Measurements from ENCODE around the gene DMRT1. TPM values are rescaled to one million over a fixed set of nuclear protein-coding genes. Genes with fewer than 3 reads are reported as not detected.

DMRT1 gene
- polyA plus RNA-seq, 12 donors: not detected

- DNase-seq: no peak
Measured at GRCh38 chr9:971901-972500, 130.5 kb downstream of the DMRT1 start.

GRCh38 chr9:972501-973294, 131.2 kb downstream of the DMRT1 start:
- DNase-seq: no peak

GRCh38 chr9:973295-973834, 131.9 kb downstream of the DMRT1 start:
- no peak for DNase-seq

GRCh38 chr9:974031-974995, 132.8 kb downstream of the DMRT1 start:
- DNase-seq: no peak

GRCh38 chr9:974996-975739, 133.7 kb downstream of the DMRT1 start:
- DNase-seq: no peak

- DNase-seq: no peak
Measured at GRCh38 chr9:975740-976257, 134.3 kb downstream of the DMRT1 start.

GRCh38 chr9:976258-976942, 134.9 kb downstream of the DMRT1 start, which contains the start of gene DMRT3:
DMRT3 (plus strand) TSS chr9:976655; CDS start chr9:977002, 347 bp downstream.
- no peak for DNase-seq

GRCh38 chr9:976943-977837, 135.7 kb downstream of the DMRT1 start:
- DNase-seq: no peak

GRCh38 chr9:977838-978830, 136.6 kb downstream of the DMRT1 start:
- DNase-seq: no peak

GRCh38 chr9:979983-980382, 138.5 kb downstream of the DMRT1 start:
- DNase-seq: no peak

GRCh38 chr9:980640-981039, 139.1 kb downstream of the DMRT1 start:
- no peak for DNase-seq

- DNase-seq: no peak
Measured at GRCh38 chr9:981491-981898, 140.0 kb downstream of the DMRT1 start.

- no peak for DNase-seq
Measured at GRCh38 chr9:982394-983230, 141.1 kb downstream of the DMRT1 start.

GRCh38 chr9:994005-994404, 152.5 kb downstream of the DMRT1 start:
- DNase-seq: no peak

- DNase-seq: no peak
Measured at GRCh38 chr9:995192-995591, 153.7 kb downstream of the DMRT1 start.

GRCh38 chr9:995781-996180, 154.3 kb downstream of the DMRT1 start:
- no peak for DNase-seq
